ENCODE results near the gene DDX25. TPM values are rescaled to one million over a fixed set of nuclear protein-coding genes. Genes with fewer than 3 reads are reported as not detected.

The DDX25 gene
- total RNA-seq, 1 experiment from 2014 or later: not detected

DNA sequence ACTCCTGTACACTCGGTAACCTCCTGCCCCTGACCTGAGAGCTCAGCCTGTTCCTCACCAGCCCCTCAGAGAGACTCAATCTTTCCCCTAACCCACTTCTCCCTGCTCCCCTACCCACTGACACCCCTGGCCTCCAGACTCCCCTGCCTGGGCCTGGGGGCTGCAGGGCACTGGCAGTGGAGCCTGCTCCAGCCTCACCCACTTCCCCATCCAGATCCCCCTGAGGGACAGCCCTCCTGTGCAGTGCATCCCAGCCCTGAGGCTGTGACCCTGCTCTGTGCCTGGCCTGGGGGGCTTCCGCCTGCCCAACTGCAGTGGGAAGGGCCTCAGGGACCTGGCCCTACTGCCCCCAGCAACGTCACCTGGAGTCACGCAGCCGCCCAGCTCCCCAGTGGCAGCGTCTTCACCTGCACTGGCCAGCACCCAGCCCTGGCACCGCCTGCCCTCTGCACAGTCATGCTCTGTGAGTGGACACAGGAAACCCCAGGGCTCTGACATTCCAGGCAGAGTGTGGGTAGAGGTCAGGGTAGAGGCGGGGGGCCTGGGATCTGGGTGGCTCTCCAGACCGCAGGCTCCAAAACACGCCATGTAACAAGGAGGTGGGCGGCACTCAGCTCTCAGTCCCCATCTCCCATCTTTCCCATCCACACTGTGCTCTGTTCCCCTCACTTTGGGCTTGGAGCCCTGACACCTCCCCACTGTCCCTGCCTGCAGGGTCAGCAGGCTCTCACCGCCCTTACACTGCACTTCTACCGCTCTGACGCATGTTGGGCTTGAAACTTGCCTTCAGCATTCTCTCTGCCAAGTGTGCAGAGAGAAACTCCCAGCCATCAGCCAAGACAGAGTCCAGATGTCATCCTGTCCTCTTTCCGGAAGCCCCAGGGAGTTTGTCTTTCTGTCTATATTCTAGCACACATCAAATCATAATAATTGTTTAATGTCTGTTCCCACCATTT is 46.7 kb downstream of the DDX25 start:
- DNase-seq (ENCODE audit: low read depth): peak; percentile 57

DNA sequence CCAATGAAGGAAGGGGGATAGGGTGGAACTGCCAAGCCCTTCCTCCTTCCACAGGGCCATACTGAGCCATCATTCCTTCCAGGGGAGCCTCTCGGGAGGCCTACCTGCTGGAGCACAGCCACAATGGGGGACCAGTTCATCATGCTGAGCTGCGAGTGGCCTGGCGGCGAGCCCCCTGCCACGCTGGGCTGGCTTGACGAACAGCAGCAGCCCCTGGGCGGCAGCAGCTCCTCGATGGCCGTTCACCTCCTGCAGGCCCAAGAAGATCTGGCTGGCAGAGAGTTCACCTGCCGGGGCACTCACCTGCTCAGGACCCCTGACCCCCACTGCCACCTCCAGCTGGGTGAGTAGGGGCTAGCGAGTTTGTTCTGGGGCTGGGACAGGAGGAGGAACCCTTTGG is 47.4 kb downstream of the DDX25 start:
- no peak for DNase-seq (ENCODE audit: low read depth)

DNA sequence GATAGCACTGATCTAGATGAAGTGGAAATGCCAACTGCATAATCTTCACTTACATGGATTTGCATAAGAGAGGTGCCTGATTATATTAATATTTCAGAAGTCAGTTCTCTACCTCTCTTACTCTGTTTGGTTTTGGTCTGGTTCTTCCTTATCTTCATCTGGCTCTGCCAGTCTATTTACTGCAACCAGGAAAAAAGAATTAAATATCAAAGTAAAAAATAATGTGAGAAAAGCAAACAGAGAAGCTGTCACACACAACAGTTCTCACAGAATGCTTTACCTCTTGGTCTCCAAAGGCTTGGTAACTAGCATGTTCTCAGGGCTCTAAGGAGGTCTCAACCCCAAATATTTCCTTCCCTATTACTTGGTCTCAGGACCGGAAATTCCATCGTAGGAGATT is 48.3 kb downstream of the DDX25 start:
- no peak for DNase-seq (ENCODE audit: low read depth)

DNA sequence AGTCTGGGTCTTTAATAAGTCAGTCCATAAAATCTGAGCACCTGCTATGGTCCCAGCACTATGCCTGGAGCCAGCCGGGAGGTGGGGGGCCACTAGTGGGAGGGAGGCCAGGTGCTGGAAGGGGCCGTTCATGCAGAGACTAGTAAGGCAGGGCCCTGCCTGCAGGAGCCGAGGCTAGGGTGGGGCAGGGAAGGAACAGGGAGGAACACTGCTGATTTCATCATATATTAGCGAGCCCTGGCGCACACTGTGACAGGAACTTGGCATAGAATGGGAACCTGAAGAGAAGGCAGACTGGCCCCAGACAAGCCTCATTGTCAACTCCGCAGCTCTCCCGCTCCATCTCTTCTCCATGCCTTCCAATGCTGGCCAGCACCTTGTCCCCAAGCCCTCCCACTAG is 48.7 kb downstream of the DDX25 start:
- DNase-seq (ENCODE audit: low read depth): no peak

- DNase-seq (ENCODE audit: low read depth): no peak
Measured at GRCh38 chr11:125953401-125953935, 49.2 kb downstream of the DDX25 start.

- no peak for DNase-seq (ENCODE audit: low read depth)
Measured at GRCh38 chr11:125954123-125954944, 50.0 kb downstream of the DDX25 start.

DNA sequence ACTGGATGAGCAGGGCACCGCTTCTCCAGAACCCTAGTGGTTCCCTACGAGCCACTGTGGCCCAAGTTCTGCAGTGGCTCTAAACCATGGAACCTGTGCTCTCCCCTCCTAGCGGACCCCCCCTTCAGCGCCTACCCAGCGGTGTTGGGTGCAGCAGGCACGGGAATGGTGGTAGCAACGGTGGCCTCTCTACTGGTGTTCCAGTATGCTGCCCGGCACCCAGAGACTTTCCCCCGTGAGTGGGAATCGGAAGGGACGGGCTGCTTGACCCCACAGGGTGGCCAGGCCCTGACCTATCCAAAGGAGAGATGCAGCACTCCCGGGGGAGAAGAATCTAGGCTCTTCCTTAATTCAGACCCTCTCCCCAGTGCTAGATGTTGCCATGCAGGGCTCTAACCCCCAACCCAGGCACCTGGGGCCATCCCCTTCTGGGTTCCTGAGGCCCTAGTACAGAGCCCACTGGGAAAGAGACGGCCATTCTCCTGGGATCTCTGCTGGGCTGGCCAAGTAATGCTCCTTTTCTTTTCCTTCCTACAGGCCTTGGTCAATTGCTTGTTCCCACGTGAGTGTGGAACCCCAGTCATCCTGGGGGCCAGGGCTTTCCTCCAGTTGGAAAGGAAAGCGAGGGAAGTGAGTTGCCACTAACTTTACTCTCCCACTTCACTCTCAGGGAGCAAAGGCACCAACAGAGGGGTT is 50.8 kb downstream of the DDX25 start:
- DNase-seq (ENCODE audit: low read depth): no peak

GRCh38 chr11:125955856-125956255 is 51.5 kb downstream of the DDX25 start:
- DNase-seq (ENCODE audit: low read depth): no peak

GRCh38 chr11:125956391-125957134 is 52.3 kb downstream of the DDX25 start:
- no peak for DNase-seq (ENCODE audit: low read depth)

GRCh38 chr11:125957618-125958332 is 53.5 kb downstream of the DDX25 start:
- DNase-seq (ENCODE audit: low read depth): no peak

DNA sequence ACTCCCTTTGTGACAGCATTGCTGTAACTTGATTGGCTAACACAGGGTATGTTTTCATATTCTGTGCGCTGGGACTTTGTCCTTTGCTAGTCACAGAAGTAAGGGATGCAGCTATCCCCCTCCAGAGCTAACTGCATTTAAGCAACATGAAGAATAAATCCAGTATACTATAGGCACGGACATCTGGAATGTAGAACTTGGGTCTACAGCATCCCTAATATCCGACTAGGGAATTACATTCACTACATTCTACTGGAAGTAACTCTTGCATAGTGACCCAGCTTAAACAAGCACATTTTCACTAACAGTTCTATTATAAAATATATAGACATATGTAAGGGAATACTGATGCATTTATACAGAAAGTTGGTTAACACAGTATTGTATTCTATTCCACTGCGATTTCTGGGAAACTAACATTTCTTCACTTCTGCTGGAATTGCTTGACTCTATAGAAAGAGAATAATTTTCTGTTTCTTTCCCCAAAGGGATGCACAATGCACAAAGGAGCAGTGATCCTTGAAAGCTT is 54.6 kb downstream of the DDX25 start:
- DNase-seq (ENCODE audit: low read depth): no peak

DNA sequence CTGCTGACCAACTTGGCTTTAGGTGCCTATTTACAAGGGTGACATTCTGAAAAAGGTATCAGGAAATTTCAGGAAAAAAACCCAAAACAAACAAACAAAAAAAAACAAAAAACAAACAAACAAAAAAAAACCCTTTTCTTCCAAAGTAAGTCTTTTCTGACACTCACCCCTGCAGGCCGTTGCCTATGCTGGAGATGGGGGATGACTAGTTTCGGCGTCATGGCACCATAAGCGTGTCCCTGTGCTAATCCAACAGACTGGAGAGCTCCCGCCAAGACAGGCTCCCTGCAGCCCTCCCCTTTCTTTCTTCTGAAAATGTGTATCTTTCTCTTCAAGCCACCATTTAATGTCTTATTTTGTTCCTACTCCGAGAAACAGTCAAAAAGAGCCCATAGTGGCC is 55.2 kb downstream of the DDX25 start:
- DNase-seq (ENCODE audit: low read depth): no peak

- no peak for DNase-seq (ENCODE audit: low read depth)
Measured at GRCh38 chr11:125959931-125960330, 55.6 kb downstream of the DDX25 start.

DNA sequence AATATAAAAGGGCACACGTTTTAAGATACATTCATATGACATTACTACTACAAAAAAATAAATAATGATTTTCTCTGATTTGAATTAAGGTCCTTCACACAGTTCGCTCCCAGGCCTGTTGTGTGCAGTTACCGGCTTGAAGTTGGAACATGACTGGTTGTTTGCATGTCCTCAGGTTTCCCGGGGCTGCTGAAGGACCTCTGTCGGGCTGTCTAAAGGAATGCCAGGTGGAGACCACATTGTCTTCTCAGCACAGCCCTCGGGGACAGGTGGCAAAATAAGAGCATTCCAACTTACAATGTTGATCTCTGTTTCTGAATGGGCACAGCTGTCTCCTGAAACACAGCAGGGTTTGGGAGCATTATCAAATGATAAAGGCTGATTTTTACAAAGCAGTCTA is 56.5 kb downstream of the DDX25 start:
- no peak for DNase-seq (ENCODE audit: low read depth)

- no peak for DNase-seq (ENCODE audit: low read depth)
Measured at GRCh38 chr11:125967515-125967914, 63.2 kb downstream of the DDX25 start.

- DNase-seq (ENCODE audit: low read depth): no peak
Measured at GRCh38 chr11:125968354-125968753, 64.0 kb downstream of the DDX25 start.

DNA sequence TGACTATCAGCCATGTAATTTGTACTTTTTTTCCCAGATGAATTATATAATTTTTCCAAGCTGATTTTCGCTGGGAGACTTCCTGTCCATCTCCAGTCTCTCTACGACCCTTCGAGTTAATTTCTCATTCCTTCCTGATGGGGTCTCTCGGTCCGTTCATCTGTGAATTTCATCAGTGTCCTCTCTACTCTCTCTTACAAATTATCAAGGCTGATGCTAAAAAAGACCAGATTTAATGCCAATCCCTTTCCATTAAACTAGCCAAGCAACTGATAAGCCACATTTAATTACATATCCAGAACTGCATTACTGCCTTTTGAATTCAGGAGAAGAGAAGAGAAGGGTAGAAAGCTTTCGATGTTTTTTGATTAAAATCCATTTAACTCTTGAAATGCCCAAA is 67.3 kb downstream of the DDX25 start:
- no peak for DNase-seq (ENCODE audit: low read depth)

GRCh38 chr11:125974284-125974683 is 70.0 kb downstream of the DDX25 start:
- DNase-seq (ENCODE audit: low read depth): no peak

DNA sequence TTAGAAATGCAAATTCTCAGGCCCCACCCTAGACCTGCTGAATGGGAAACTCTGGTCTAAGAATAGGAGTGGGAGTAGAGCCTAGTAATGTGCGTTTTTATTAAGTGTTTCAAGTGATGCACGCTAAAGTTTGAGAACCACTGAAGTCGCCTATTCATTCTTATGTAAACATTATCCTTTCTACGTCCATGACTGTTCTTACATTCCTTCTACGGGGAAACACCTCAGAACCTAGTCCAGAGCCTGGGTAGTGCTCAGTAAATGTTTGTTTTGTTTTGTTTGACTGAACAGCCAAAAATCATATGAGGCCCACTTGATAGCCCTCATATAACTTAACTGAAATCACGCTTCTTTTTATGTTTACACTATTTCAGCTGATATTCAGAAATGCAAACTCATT is 71.3 kb downstream of the DDX25 start:
- DNase-seq (ENCODE audit: low read depth): no peak

DNA sequence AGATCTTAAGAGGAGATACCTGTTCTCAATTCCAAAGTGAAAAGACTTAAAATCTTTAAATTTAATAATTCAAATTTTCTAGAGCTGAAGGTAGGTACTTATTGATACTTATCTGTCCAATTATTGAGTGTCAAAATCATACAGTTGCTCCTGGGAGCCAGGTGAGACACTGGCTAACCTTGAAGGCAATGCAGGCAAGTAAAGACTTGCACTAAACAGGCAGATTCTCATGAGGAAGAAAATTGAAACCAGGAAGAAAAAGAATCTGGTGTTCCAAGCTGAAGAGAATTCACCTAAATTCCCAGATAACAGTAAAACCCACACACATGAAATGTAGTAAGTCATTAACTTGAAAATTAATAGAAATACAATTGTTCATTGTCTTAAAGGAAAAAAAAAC is 71.8 kb downstream of the DDX25 start:
- DNase-seq (ENCODE audit: low read depth): no peak
